ENCODE measurements around the gene RSU1. TPM values are rescaled to one million over a fixed set of nuclear protein-coding genes. Genes with fewer than 3 reads are reported as not detected.

The RSU1 gene
- total and polyA plus RNA-seq, 10 of the 15 experiments (the other 5 are each of a cell fraction or from before 2014, with no cell fraction given): 49.2 to 139 (median 81.3) TPM

DNA sequence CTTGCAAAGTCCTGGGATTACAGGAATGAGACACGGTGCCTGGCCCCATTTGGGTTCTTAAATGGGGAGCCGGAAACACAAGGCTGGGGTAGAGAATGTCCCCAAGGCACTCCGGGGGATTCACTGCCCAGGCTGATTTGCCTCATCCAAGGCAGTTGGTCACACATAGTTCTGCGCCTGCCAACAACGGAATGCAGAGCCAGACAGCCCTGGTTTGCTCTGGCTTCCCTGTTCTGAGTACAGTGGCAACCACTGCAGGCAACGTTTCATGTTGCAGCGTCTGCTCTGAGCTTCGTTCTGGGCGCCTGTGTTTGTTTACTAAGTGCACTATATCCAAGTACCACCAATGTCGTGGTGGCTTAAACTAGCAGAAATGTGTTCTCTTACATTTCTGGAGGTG is 233.8 kb downstream of the RSU1 start:
- POLR2A ChIA-PET: interaction anchor here (2.0 kb wide), 1 partner anchor 12 kb away, joined by 8 read pairs; no protein-coding TSS in a partner anchor
- Histone ChIP-seq H3K79me2 (ENCODE audit: control insufficient read depth, insufficient read depth, low read length) (no peaks in the 10 kb centered on the region), H3K27me3 (replicated peaks in 1 of 2; ENCODE audit: control insufficient read depth in 2 of 2, insufficient read depth in 2 of 2, low read length in 1 of 2) (no peaks in the 10 kb centered on the region), H3K9ac (ENCODE audit: control insufficient read depth, insufficient read depth, low read length) (no peak overlapping the region), H3K4me3 (no peak overlapping the region), H3K27ac (ENCODE audit: control insufficient read depth, insufficient read depth) (no peak overlapping the region), H3K4me2 (ENCODE audit: control insufficient read depth, insufficient read depth) (no peak overlapping the region), H3K9me3 (replicated peaks; ENCODE audit: control insufficient read depth, insufficient read depth, low read length) (no peaks in the 10 kb centered on the region; the same call in 2 of the 3 replicates), H3K36me3 (ENCODE audit: control insufficient read depth in 2 of 2, insufficient read depth in 2 of 2, low read length in 1 of 2) (no peaks in the 10 kb centered on the region), H3K4me1 (ENCODE audit: control insufficient read depth, insufficient read depth, low read length) (peaks cover 29% of the 10 kb centered on the region), H4K20me1 (ENCODE audit: control insufficient read depth, insufficient read depth) (no peaks in the 10 kb centered on the region), H2AFZ (ENCODE audit: control insufficient read depth, low read depth, low read length) (no peak overlapping the region)
- SMC1A ChIA-PET (ENCODE audit: uncharacterized antibody, unreplicated experiment): interaction anchor here (4.6 kb wide), 1 partner anchor 13 kb away, joined by 29 read pairs; no protein-coding TSS in a partner anchor
- intact Hi-C loops (cut with micrococcal nuclease; ENCODE audit: unreplicated experiment): loop anchor here (10.0 kb wide), 3 partner anchors 651 to 1711 kb away; partner anchors contain the start of genes DCLRE1C and MEIG1
- 69% methylated on average over 10 of the region's 10 CpGs for WGBS (ENCODE audit: insufficient coverage, insufficient replicate concordance, low lambda C conversion rate, missing lambda C conversion rate)
- FAIRE-seq (no peak), ATAC-seq (no peak), DNase-seq (ENCODE audit: low read depth, low spot score) (no peak)
- BruUV-seq (replicated peaks): no TSS peak
- RAD21 ChIA-PET (ENCODE audit: unreplicated experiment): interaction anchor here (1.2 kb wide), 2 partner anchors 102 to 146 kb away, joined by 3 to 5 read pairs; no protein-coding TSS in a partner anchor
- no peak for TF ChIP-seq SPI1 (IDR thresholded peaks at IDR 0.05; ENCODE audit: borderline replicate concordance, insufficient read depth, low read depth, low read length)
- TF ChIP-seq ZZZ3 (IDR thresholded peaks at IDR 0.05; ENCODE audit: control insufficient read depth, insufficient read length, low read depth): no peak
- no peak for TF ChIP-seq IKZF2 (IDR thresholded peaks at IDR 0.05)
- TF ChIP-seq KLF5 (IDR thresholded peaks at IDR 0.05; ENCODE audit: partially characterized antibody): no peak
- no peak for TF ChIP-seq WRNIP1 (IDR thresholded peaks at IDR 0.05; ENCODE audit: borderline replicate concordance, low read depth, low read length)
- TF ChIP-seq, protein P1, sequence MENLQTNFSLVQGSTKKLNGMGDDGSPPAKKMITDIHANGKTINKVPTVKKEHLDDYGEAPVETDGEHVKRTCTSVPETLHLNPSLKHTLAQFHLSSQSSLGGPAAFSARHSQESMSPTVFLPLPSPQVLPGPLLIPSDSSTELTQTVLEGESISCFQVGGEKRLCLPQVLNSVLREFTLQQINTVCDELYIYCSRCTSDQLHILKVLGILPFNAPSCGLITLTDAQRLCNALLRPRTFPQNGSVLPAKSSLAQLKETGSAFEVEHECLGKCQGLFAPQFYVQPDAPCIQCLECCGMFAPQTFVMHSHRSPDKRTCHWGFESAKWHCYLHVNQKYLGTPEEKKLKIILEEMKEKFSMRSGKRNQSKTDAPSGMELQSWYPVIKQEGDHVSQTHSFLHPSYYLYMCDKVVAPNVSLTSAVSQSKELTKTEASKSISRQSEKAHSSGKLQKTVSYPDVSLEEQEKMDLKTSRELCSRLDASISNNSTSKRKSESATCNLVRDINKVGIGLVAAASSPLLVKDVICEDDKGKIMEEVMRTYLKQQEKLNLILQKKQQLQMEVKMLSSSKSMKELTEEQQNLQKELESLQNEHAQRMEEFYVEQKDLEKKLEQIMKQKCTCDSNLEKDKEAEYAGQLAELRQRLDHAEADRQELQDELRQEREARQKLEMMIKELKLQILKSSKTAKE (IDR thresholded peaks at IDR 0.05; ENCODE audit: low read depth, poor library complexity, severe bottlenecking): no peak
- no peak for TF ChIP-seq TCF3 (IDR thresholded peaks at IDR 0.05; ENCODE audit: borderline replicate concordance, insufficient read depth, low read depth, low read length)
- TF ChIP-seq HCFC1 (IDR thresholded peaks at IDR 0.05; ENCODE audit: low read length): no peak
- TF ChIP-seq SRF (IDR thresholded peaks at IDR 0.05; ENCODE audit: low read depth in 2 of 2, low read length in 2 of 2): no peak
- TF ChIP-seq, protein P2, sequence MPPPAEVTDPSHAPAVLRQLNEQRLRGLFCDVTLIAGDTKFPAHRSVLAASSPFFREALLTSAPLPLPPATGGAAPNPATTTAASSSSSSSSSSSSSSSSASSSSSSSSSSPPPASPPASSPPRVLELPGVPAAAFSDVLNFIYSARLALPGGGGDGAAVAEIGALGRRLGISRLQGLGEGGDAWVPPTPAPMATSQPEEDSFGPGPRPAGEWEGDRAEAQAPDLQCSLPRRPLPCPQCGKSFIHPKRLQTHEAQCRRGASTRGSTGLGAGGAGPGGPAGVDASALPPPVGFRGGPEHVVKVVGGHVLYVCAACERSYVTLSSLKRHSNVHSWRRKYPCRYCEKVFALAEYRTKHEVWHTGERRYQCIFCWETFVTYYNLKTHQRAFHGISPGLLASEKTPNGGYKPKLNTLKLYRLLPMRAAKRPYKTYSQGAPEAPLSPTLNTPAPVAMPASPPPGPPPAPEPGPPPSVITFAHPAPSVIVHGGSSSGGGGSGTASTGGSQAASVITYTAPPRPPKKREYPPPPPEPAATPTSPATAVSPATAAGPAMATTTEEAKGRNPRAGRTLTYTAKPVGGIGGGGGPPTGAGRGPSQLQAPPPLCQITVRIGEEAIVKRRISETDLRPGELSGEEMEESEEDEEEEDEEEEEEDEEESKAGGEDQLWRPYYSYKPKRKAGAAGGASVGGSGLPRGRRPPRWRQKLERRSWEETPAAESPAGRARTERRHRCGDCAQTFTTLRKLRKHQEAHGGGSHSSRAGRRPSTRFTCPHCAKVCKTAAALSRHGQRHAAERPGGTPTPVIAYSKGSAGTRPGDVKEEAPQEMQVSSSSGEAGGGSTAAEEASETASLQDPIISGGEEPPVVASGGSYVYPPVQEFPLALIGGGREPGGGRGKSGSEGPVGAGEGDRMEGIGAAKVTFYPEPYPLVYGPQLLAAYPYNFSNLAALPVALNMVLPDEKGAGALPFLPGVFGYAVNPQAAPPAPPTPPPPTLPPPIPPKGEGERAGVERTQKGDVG (CRISPR knock-in tag; IDR thresholded peaks at IDR 0.05): no peak
- no peak for TF ChIP-seq YY1 (IDR thresholded peaks at IDR 0.05; ENCODE audit: low read depth, low read length)
- TF ChIP-seq ZSCAN29 (IDR thresholded peaks at IDR 0.05): no peak
- TF ChIP-seq KDM1A (IDR thresholded peaks at IDR 0.05; ENCODE audit: borderline replicate concordance): no peak
- TF ChIP-seq ZNF217 (IDR thresholded peaks at IDR 0.05): no peak
- TF ChIP-seq RCOR1 (conservative IDR thresholded peaks at IDR 0.05; ENCODE audit: low read depth, low read length): no peak
- CTCF ChIA-PET: no interaction called here
- in situ Hi-C loops (cut with MboI): no loop called here
